ENCODE measurements around the gene SH2B3. TPM values are rescaled to one million over a fixed set of nuclear protein-coding genes. Genes with fewer than 3 reads are reported as not detected.
A peak's percentile ranks its signal among the peaks of the same experiment; 100 is the strongest.

Gene SH2B3
- total RNA-seq, 1 experiment from 2014 or later = 40.3 TPM

DNA sequence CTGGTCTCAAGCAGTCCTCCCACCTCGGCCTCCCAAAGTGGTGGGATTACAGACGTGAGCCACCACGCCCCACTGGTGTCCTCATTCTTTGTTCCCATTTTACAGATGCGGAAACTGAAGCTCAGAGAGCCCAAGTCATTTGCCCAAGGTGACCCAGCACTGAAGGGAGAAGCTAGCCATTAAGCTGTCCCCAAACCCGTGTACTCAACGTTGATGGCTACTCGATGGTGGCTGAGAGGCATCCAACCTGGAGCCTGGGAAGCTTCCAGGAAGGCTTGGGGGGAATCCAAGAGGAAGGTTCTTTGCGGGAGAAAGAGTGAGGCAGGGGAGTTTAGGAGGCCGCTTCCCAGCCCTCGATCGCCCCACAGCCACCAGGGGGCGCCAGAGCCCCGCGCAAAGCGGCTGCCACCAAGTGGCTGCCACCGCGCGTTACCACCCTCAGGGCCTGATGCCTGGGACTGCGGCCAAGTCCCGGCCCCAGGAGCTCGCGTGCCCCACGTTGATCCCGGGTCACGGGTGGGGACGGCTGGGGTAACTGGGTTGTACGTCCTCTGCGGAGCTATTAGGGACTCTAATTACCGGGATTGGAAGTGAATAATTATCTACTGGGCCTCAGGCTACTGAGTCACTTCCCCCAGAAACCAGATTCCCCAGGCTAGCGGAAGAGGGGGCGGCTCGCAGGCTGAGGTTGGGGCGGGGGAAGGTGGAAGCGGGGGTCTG is 8.8 kb upstream of the SH2B3 start:
- no peaks in the 10 kb centered on the region; the same call in 1 of the 2 replicates for H3K27me3 ChIP-seq (ENCODE audit: insufficient read depth, low read length)
- H4K5ac ChIP-seq (ENCODE audit: insufficient read length, low read depth, low read length) = no peak overlapping the region
- no peak overlapping the region for H3K27ac ChIP-seq (ENCODE audit: insufficient read length, low read depth, low read length)
- no peaks in the 10 kb centered on the region for H3K9me3 ChIP-seq (ENCODE audit: control insufficient read depth, low read depth, low read length)
- H3K79me1 ChIP-seq (ENCODE audit: insufficient read depth, low read depth, low read length, poor library complexity, severe bottlenecking) = no peaks in the 10 kb centered on the region
- H4K8ac ChIP-seq (replicated peaks; ENCODE audit: insufficient read length, low read depth, low read length) = no peak overlapping the region
- no peak overlapping the region for H3K4me3 Mint-ChIP-seq
- peak; percentile 91 for DNase-seq
- no peaks in the 10 kb centered on the region for H3K36me3 Mint-ChIP-seq (ENCODE audit: insufficient read depth in 1 of 3, low read depth in 3 of 3)
- H3K23ac ChIP-seq (ENCODE audit: insufficient read length, low read depth, low read length) = no peak overlapping the region
- no peaks in the 10 kb centered on the region for H3K4me1 ChIP-seq (ENCODE audit: insufficient read depth, low read length)
- no peak overlapping the region for H4K91ac ChIP-seq (ENCODE audit: insufficient read length, low read depth, low read length)
- peaks cover 2% of the 10 kb centered on the region in 2 experiments; a peak in 3 of 4 replicates for H3K4me1 Mint-ChIP-seq
- H3K4ac ChIP-seq (ENCODE audit: low read depth, low read length) = no peak overlapping the region
- no peak overlapping the region for H2BK15ac ChIP-seq (ENCODE audit: low read depth, low read length)
- no peak overlapping the region for H3K27ac Mint-ChIP-seq
- H4K20me1 ChIP-seq (ENCODE audit: control insufficient read depth, insufficient read depth, insufficient read length) = no peaks in the 10 kb centered on the region
- no peak overlapping the region for H3K18ac ChIP-seq (ENCODE audit: insufficient read length, low read depth, low read length)
- no peaks in the 10 kb centered on the region for H3K23me2 ChIP-seq (ENCODE audit: insufficient read length, low read depth, low read length, poor library complexity, severe bottlenecking)
- no peak overlapping the region for H3K14ac ChIP-seq (ENCODE audit: insufficient read depth, low read length)
- WGBS (ENCODE audit: extremely low coverage, insufficient read length, low lambda C conversion rate) = no CpG with 5 or more reads among the region's 34 CpGs
- H3K4me2 ChIP-seq (ENCODE audit: insufficient read depth, insufficient read length, low read length) = no peak overlapping the region
- no peaks in the 10 kb centered on the region for H3K79me2 ChIP-seq (ENCODE audit: insufficient read depth, low read length)
- H3K9ac ChIP-seq (ENCODE audit: extremely low read depth, insufficient read length, low read length) = no peak overlapping the region
- no peaks in the 10 kb centered on the region for H3K9me3 Mint-ChIP-seq
- no peak overlapping the region for H2BK120ac ChIP-seq (ENCODE audit: low read depth, low read length, poor library complexity, severe bottlenecking)
- H3K56ac ChIP-seq (ENCODE audit: insufficient read length, low read depth, low read length) = no peak overlapping the region
- TF ChIP-seq, protein P1, sequence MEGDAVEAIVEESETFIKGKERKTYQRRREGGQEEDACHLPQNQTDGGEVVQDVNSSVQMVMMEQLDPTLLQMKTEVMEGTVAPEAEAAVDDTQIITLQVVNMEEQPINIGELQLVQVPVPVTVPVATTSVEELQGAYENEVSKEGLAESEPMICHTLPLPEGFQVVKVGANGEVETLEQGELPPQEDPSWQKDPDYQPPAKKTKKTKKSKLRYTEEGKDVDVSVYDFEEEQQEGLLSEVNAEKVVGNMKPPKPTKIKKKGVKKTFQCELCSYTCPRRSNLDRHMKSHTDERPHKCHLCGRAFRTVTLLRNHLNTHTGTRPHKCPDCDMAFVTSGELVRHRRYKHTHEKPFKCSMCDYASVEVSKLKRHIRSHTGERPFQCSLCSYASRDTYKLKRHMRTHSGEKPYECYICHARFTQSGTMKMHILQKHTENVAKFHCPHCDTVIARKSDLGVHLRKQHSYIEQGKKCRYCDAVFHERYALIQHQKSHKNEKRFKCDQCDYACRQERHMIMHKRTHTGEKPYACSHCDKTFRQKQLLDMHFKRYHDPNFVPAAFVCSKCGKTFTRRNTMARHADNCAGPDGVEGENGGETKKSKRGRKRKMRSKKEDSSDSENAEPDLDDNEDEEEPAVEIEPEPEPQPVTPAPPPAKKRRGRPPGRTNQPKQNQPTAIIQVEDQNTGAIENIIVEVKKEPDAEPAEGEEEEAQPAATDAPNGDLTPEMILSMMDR (conservative IDR thresholded peaks at IDR 0.05) = peak; percentile 100
- H2AFZ ChIP-seq (ENCODE audit: low read length) = no peak overlapping the region
- H2AK5ac ChIP-seq (ENCODE audit: insufficient read length, low read length) = no peak overlapping the region
- H3K27me3 Mint-ChIP-seq (ENCODE audit: low read depth) = no peaks in the 10 kb centered on the region; the same call in 1 of the 2 replicates
- H2BK5ac ChIP-seq (ENCODE audit: insufficient read length, low read length) = no peak overlapping the region
- no peak overlapping the region for H2BK12ac ChIP-seq (ENCODE audit: insufficient read length, low read depth, low read length)
- no peak overlapping the region for H3T11ph ChIP-seq (ENCODE audit: low read length)
- no peak overlapping the region for H2BK20ac ChIP-seq (ENCODE audit: low read depth, low read length, poor library complexity, severe bottlenecking)

Measured in H9 (cell line).